ENCODE data around the gene C9orf78.

DNA sequence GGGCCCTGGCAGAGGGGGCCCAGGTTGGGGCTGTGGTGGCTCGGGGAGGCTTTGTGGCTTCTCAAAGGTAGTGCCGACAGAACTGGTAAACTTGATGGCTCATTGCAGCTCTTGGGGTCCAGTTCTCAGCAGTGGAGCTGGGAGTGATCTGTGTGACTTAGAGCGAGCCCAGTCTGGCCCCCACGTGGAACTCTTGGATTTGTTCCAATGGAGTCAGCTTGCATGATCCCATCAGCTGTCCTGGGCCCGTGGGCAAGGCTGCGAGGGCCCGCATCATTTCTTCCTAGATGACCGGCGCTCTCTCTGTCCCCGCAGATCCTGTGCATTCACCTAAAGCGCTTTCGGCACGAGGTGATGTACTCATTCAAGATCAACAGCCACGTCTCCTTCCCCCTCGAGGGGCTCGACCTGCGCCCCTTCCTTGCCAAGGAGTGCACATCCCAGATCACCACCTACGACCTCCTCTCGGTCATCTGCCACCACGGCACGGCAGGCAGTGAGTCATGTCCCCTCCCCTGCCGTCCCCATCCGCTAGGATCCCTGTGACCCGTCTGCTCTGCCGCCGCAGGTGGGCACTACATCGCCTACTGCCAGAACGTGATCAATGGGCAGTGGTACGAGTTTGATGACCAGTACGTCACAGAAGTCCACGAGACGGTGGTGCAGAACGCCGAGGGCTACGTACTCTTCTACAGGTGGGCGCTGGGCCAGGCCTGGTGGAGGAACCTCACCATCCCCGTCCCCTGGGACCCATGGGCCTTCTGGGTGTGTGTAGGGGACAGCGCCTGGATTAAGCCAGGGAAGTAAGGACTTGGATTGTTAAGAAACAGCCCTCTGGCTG lies 39.4 kb upstream of the C9orf78 start:
- TF ChIP-seq JUND (IDR thresholded peaks at IDR 0.05) (no peak), YY1 (IDR thresholded peaks at IDR 0.05) (no peak), RXRA (IDR thresholded peaks at IDR 0.05) (no peak), GABPA (IDR thresholded peaks at IDR 0.05 in 1 of 2, conservative IDR thresholded peaks at IDR 0.05 in 1 of 2) (no peak), RAD21 (IDR thresholded peaks at IDR 0.05) (no peak), SP1 (IDR thresholded peaks at IDR 0.05) (no peak), TAF1 (conservative IDR thresholded peaks at IDR 0.05) (no peak)
- TF ChIP-seq, protein P1, sequence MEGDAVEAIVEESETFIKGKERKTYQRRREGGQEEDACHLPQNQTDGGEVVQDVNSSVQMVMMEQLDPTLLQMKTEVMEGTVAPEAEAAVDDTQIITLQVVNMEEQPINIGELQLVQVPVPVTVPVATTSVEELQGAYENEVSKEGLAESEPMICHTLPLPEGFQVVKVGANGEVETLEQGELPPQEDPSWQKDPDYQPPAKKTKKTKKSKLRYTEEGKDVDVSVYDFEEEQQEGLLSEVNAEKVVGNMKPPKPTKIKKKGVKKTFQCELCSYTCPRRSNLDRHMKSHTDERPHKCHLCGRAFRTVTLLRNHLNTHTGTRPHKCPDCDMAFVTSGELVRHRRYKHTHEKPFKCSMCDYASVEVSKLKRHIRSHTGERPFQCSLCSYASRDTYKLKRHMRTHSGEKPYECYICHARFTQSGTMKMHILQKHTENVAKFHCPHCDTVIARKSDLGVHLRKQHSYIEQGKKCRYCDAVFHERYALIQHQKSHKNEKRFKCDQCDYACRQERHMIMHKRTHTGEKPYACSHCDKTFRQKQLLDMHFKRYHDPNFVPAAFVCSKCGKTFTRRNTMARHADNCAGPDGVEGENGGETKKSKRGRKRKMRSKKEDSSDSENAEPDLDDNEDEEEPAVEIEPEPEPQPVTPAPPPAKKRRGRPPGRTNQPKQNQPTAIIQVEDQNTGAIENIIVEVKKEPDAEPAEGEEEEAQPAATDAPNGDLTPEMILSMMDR (IDR thresholded peaks at IDR 0.05; ENCODE audit: low read depth, low read length, missing input control): no peak
- TF ChIP-seq, protein P2, sequence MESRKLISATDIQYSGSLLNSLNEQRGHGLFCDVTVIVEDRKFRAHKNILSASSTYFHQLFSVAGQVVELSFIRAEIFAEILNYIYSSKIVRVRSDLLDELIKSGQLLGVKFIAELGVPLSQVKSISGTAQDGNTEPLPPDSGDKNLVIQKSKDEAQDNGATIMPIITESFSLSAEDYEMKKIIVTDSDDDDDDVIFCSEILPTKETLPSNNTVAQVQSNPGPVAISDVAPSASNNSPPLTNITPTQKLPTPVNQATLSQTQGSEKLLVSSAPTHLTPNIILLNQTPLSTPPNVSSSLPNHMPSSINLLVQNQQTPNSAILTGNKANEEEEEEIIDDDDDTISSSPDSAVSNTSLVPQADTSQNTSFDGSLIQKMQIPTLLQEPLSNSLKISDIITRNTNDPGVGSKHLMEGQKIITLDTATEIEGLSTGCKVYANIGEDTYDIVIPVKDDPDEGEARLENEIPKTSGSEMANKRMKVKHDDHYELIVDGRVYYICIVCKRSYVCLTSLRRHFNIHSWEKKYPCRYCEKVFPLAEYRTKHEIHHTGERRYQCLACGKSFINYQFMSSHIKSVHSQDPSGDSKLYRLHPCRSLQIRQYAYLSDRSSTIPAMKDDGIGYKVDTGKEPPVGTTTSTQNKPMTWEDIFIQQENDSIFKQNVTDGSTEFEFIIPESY (IDR thresholded peaks at IDR 0.05): no peak
- TF ChIP-seq, protein P3, sequence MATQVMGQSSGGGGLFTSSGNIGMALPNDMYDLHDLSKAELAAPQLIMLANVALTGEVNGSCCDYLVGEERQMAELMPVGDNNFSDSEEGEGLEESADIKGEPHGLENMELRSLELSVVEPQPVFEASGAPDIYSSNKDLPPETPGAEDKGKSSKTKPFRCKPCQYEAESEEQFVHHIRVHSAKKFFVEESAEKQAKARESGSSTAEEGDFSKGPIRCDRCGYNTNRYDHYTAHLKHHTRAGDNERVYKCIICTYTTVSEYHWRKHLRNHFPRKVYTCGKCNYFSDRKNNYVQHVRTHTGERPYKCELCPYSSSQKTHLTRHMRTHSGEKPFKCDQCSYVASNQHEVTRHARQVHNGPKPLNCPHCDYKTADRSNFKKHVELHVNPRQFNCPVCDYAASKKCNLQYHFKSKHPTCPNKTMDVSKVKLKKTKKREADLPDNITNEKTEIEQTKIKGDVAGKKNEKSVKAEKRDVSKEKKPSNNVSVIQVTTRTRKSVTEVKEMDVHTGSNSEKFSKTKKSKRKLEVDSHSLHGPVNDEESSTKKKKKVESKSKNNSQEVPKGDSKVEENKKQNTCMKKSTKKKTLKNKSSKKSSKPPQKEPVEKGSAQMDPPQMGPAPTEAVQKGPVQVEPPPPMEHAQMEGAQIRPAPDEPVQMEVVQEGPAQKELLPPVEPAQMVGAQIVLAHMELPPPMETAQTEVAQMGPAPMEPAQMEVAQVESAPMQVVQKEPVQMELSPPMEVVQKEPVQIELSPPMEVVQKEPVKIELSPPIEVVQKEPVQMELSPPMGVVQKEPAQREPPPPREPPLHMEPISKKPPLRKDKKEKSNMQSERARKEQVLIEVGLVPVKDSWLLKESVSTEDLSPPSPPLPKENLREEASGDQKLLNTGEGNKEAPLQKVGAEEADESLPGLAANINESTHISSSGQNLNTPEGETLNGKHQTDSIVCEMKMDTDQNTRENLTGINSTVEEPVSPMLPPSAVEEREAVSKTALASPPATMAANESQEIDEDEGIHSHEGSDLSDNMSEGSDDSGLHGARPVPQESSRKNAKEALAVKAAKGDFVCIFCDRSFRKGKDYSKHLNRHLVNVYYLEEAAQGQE (IDR thresholded peaks at IDR 0.05): no peak

All from liver (tissue), 3 donors.